K562 (cell line): ENCODE data around the gene LYSMD1.
A peak's percentile ranks its signal among the peaks of the same experiment; 100 is the strongest.

Source experiments
- ATF3 ChIP-seq, 2 experiments: fragments of 450-650 bp in 1 of 2; sonication (generic) in 1 of 2; formaldehyde crosslinking in 1 of 2; IDR thresholded peaks in 1 of 2; conservative IDR thresholded peaks in 1 of 2; 2 replicates each; pipeline versions ENCODE4 v1.6.1 to v1.8.1; 2016 to 2023; ENCODE audit warnings: mild to moderate bottlenecking in 2 of 2, moderate library complexity in 2 of 2, inconsistent platforms in 1 of 2, missing genetic modification reagents in 1 of 2
- CGGBP1 ChIP-seq: fragments of 250-450 bp; sonication (Bioruptor Pico); IDR thresholded peaks from 2 replicates; pipeline ENCODE4 v1.9.0; 2021; ENCODE audit warnings: mild to moderate bottlenecking
- CTCF ChIP-seq, 3 experiments: IDR thresholded peaks in 2 of 3; conservative IDR thresholded peaks in 1 of 3; 2 replicates each; pipeline ENCODE4 v1.5.1; 2011 to 2012; ENCODE audit warnings: low read length in 3 of 3, mild to moderate bottlenecking in 3 of 3, control low read depth in 2 of 3, improper control_type of control experiment in 1 of 3, inconsistent platforms in 1 of 3, low read depth in 1 of 3, mixed read lengths in 1 of 3, moderate library complexity in 1 of 3; ENCODE audit not compliant: insufficient read depth in 2 of 3
- MAX ChIP-seq: sonication (generic); formaldehyde crosslinking; IDR thresholded peaks from 2 replicates; pipeline ENCODE4 v1.9.0; 2022; ENCODE audit warnings: mild to moderate bottlenecking, missing genetic modification reagents
- MAZ ChIP-seq, 2 experiments: fragments of 450-650 bp in 1 of 2; sonication (generic) in 1 of 2; formaldehyde crosslinking; IDR thresholded peaks in 1 of 2; conservative IDR thresholded peaks in 1 of 2; 2 replicates each; pipeline versions ENCODE4 v1.4.0 to v1.5.0; 2020; ENCODE audit warnings: mild to moderate bottlenecking in 1 of 2, missing genetic modification reagents in 1 of 2
- NFIC ChIP-seq: fragments of 450-650 bp; IDR thresholded peaks from 2 replicates; pipeline ENCODE4 v1.6.1; 2017; ENCODE audit warnings: mild to moderate bottlenecking, inconsistent platforms
- NR2F6 ChIP-seq: fragments of 450-650 bp; formaldehyde crosslinking; IDR thresholded peaks from 2 replicates; pipeline ENCODE4 v1.4.0; 2020; ENCODE audit warnings: mild to moderate bottlenecking
- SIN3A ChIP-seq, 2 experiments: fragments of 150-350 bp in 1 of 2; IDR thresholded peaks; 2 replicates each; pipeline ENCODE4 v1.6.1; 2011 to 2016; ENCODE audit warnings: borderline replicate concordance in 2 of 2, low read depth in 2 of 2, low read length in 2 of 2, mild to moderate bottlenecking in 2 of 2, moderate library complexity in 2 of 2; ENCODE audit not compliant: control insufficient read depth in 1 of 2
- TAL1 ChIP-seq: fragments of 450-650 bp; IDR thresholded peaks from 2 replicates; pipeline ENCODE4 v1.6.1; 2016; ENCODE audit warnings: mild to moderate bottlenecking
- TARDBP ChIP-seq: fragments of 450-650 bp; IDR thresholded peaks from 2 replicates; pipeline ENCODE4 v1.6.1; 2016
- ZBTB34 ChIP-seq: fragments of 250-450 bp; sonication (Bioruptor Pico); IDR thresholded peaks from 2 replicates; pipeline ENCODE4 v1.8.0; 2021; ENCODE audit warnings: mild to moderate bottlenecking, moderate library complexity
- ZNF23 ChIP-seq: fragments of 250-450 bp; sonication (Bioruptor Pico); IDR thresholded peaks from 2 replicates; pipeline ENCODE4 v1.4.0; 2020; ENCODE audit warnings: mild to moderate bottlenecking
- ZNF280B ChIP-seq: fragments of 250-450 bp; sonication (Bioruptor Pico); IDR thresholded peaks from 2 replicates; pipeline ENCODE4 v1.5.1; 2021; ENCODE audit warnings: mild to moderate bottlenecking
- ZNF3 ChIP-seq: fragments of 250-450 bp; sonication (Bioruptor Pico); IDR thresholded peaks from 2 replicates; pipeline ENCODE4 v1.5.0; 2021; ENCODE audit warnings: mild to moderate bottlenecking, moderate library complexity

- TF ChIP-seq CGGBP1 (CRISPR knock-in tag) (no peak), MAX (CRISPR knock-in tag) (no peak), SIN3A (IDR thresholded peaks at IDR 0.05; ENCODE audit: borderline replicate concordance in 2 of 2, control insufficient read depth in 1 of 2, low read depth in 2 of 2, low read length in 2 of 2) (no peak), ZNF280B (CRISPR knock-in tag) (no peak), ZNF3 (no peak), ATF3 (IDR thresholded peaks at IDR 0.05) (no peak), ATF3 (CRISPR knock-in tag; conservative IDR thresholded peaks at IDR 0.05) (no peak), CTCF (IDR thresholded peaks at IDR 0.05 in 2 of 3, conservative IDR thresholded peaks at IDR 0.05 in 1 of 3; ENCODE audit: insufficient read depth in 2 of 3, low read depth in 1 of 3, low read length in 3 of 3) (peak in 1 of 3 experiments; percentile 44; a peak in 2 of 6 replicates), TAL1 (no peak), NFIC (no peak), TARDBP (no peak), MAZ (CRISPR knock-in tag; conservative IDR thresholded peaks at IDR 0.05 in 1 of 2, IDR thresholded peaks at IDR 0.05 in 1 of 2) (no peak), NR2F6 (no peak), ZNF23 (CRISPR knock-in tag) (no peak), ZBTB34 (CRISPR knock-in tag) (no peak)
These were observed 22.7 kb downstream of the LYSMD1 start for GRCh38 chr1:151143057-151143435.
